Liver (tissue), 3 donors: ENCODE data around the gene CCDC7.

Experiments used
- ATF3 ChIP-seq: IDR thresholded peaks from 2 replicates; pipeline ENCODE4 v1.6.1; 2016; ENCODE audit warnings: antibody characterized with exemption
- FOXA1 ChIP-seq: IDR thresholded peaks from 2 replicates; pipeline ENCODE4 v1.6.1; 2016; ENCODE audit warnings: antibody characterized with exemption
- GABPA ChIP-seq, 2 donors: IDR thresholded peaks in 1 of 2; conservative IDR thresholded peaks in 1 of 2; 2 replicates each; pipeline ENCODE4 v1.6.1; 2016; ENCODE audit warnings: antibody characterized with exemption in 2 of 2, mild to moderate bottlenecking in 1 of 2, moderate library complexity in 1 of 2
- JUND ChIP-seq, 2 donors: IDR thresholded peaks; 2 replicates each; pipeline ENCODE4 v1.6.1; 2016; ENCODE audit warnings: antibody characterized with exemption in 2 of 2
- RXRA ChIP-seq, 2 donors: IDR thresholded peaks; 2 replicates each; pipeline ENCODE4 v1.6.1; 2017 to 2018; ENCODE audit warnings: antibody characterized with exemption in 2 of 2, mild to moderate bottlenecking in 1 of 2
- YY1 ChIP-seq: IDR thresholded peaks from 2 replicates; pipeline ENCODE4 v1.6.1; 2016; ENCODE audit warnings: antibody characterized with exemption, mild to moderate bottlenecking
- TF ChIP-seq, protein P1 (sequence below): fragments of 150-350 bp; IDR thresholded peaks from 2 replicates; pipeline ENCODE4 v1.5.1; 2017; ENCODE audit warnings: improper control_type of control experiment, low read depth, low read length; ENCODE audit not compliant: missing input control
- TF ChIP-seq, protein P2 (sequence below): IDR thresholded peaks from 2 replicates; pipeline ENCODE4 v1.6.1; 2016; ENCODE audit warnings: antibody characterized with exemption
- TF ChIP-seq, protein P3 (sequence below): IDR thresholded peaks from 2 replicates; pipeline ENCODE4 v1.6.1; 2016; ENCODE audit warnings: antibody characterized with exemption
- TF ChIP-seq, protein P4 (sequence below): IDR thresholded peaks from 2 replicates; pipeline ENCODE4 v1.6.1; 2016; ENCODE audit warnings: antibody characterized with exemption, mild to moderate bottlenecking
- donor health status: healthy.
- donor health status: healthy.

GRCh38 chr10:32410569-32410968 is 35.4 kb upstream of the CCDC7 start:
- TF ChIP-seq, protein P1, sequence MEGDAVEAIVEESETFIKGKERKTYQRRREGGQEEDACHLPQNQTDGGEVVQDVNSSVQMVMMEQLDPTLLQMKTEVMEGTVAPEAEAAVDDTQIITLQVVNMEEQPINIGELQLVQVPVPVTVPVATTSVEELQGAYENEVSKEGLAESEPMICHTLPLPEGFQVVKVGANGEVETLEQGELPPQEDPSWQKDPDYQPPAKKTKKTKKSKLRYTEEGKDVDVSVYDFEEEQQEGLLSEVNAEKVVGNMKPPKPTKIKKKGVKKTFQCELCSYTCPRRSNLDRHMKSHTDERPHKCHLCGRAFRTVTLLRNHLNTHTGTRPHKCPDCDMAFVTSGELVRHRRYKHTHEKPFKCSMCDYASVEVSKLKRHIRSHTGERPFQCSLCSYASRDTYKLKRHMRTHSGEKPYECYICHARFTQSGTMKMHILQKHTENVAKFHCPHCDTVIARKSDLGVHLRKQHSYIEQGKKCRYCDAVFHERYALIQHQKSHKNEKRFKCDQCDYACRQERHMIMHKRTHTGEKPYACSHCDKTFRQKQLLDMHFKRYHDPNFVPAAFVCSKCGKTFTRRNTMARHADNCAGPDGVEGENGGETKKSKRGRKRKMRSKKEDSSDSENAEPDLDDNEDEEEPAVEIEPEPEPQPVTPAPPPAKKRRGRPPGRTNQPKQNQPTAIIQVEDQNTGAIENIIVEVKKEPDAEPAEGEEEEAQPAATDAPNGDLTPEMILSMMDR: no peak
- TF ChIP-seq RXRA (IDR thresholded peaks at IDR 0.05) (no peak), YY1 (no peak), ATF3 (no peak), FOXA1 (no peak), GABPA (IDR thresholded peaks at IDR 0.05 in 1 of 2, conservative IDR thresholded peaks at IDR 0.05 in 1 of 2) (no peak), JUND (IDR thresholded peaks at IDR 0.05) (no peak)
- TF ChIP-seq, protein P2, sequence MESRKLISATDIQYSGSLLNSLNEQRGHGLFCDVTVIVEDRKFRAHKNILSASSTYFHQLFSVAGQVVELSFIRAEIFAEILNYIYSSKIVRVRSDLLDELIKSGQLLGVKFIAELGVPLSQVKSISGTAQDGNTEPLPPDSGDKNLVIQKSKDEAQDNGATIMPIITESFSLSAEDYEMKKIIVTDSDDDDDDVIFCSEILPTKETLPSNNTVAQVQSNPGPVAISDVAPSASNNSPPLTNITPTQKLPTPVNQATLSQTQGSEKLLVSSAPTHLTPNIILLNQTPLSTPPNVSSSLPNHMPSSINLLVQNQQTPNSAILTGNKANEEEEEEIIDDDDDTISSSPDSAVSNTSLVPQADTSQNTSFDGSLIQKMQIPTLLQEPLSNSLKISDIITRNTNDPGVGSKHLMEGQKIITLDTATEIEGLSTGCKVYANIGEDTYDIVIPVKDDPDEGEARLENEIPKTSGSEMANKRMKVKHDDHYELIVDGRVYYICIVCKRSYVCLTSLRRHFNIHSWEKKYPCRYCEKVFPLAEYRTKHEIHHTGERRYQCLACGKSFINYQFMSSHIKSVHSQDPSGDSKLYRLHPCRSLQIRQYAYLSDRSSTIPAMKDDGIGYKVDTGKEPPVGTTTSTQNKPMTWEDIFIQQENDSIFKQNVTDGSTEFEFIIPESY: no peak
- TF ChIP-seq, protein P3, sequence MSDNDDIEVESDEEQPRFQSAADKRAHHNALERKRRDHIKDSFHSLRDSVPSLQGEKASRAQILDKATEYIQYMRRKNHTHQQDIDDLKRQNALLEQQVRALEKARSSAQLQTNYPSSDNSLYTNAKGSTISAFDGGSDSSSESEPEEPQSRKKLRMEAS: no peak
- TF ChIP-seq, protein P4, sequence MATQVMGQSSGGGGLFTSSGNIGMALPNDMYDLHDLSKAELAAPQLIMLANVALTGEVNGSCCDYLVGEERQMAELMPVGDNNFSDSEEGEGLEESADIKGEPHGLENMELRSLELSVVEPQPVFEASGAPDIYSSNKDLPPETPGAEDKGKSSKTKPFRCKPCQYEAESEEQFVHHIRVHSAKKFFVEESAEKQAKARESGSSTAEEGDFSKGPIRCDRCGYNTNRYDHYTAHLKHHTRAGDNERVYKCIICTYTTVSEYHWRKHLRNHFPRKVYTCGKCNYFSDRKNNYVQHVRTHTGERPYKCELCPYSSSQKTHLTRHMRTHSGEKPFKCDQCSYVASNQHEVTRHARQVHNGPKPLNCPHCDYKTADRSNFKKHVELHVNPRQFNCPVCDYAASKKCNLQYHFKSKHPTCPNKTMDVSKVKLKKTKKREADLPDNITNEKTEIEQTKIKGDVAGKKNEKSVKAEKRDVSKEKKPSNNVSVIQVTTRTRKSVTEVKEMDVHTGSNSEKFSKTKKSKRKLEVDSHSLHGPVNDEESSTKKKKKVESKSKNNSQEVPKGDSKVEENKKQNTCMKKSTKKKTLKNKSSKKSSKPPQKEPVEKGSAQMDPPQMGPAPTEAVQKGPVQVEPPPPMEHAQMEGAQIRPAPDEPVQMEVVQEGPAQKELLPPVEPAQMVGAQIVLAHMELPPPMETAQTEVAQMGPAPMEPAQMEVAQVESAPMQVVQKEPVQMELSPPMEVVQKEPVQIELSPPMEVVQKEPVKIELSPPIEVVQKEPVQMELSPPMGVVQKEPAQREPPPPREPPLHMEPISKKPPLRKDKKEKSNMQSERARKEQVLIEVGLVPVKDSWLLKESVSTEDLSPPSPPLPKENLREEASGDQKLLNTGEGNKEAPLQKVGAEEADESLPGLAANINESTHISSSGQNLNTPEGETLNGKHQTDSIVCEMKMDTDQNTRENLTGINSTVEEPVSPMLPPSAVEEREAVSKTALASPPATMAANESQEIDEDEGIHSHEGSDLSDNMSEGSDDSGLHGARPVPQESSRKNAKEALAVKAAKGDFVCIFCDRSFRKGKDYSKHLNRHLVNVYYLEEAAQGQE: no peak
